Pons (tissue), 1 donor: ENCODE measurements around the gene SNHG17.
"Not testable (repeated sequence)": the region's sequence is repeated elsewhere in the genome, so short reads cannot be mapped to it uniquely, and the experiment has no call there.

ENCODE experiments used
- DNase-seq: peaks from one replicate; pipeline ENCODE4 v3.0.0-alpha.2; 2016; ENCODE audit warnings: low spot score

The SNHG17 gene

GRCh38 chr20:38434770-38435554 lies at the start of gene SNHG17:
Gene SNHG17, minus strand, starts transcription at chr20:38435328.
- peak; percentile 83 for DNase-seq

GRCh38 chr20:38479596-38479995 lies 44.5 kb upstream of the SNHG17 start:
- no peak for DNase-seq

GRCh38 chr20:38477747-38478146 lies 42.6 kb upstream of the SNHG17 start:
- DNase-seq, result no peak

GRCh38 chr20:38473367-38473795 lies 38.3 kb upstream of the SNHG17 start:
- peak; percentile 35 for DNase-seq

GRCh38 chr20:38472513-38473366 lies 37.6 kb upstream of the SNHG17 start, which contains the start of gene RALGAPB:
Gene RALGAPB, plus strand, starts transcription at chr20:38472843. Its CDS starts 15,590 bp downstream, at chr20:38488433.
- peak; percentile 99 for DNase-seq

GRCh38 chr20:38471987-38472512 lies 36.9 kb upstream of the SNHG17 start:
- DNase-seq, result no peak

- no peak for DNase-seq
These were observed 36.1 kb upstream of the SNHG17 start for GRCh38 chr20:38471245-38471644.

- no peak for DNase-seq
These were observed 31.9 kb upstream of the SNHG17 start for GRCh38 chr20:38466983-38467382.

- DNase-seq, result no peak
These were observed 31.0 kb upstream of the SNHG17 start for GRCh38 chr20:38466171-38466570.

GRCh38 chr20:38461569-38461968 lies 26.4 kb upstream of the SNHG17 start:
- DNase-seq, result not testable (repeated sequence)

GRCh38 chr20:38461167-38461566 lies 26.0 kb upstream of the SNHG17 start:
- DNase-seq, result not testable (repeated sequence)

GRCh38 chr20:38460631-38461030 lies 25.5 kb upstream of the SNHG17 start:
- DNase-seq, result not testable (repeated sequence)

- no peak for DNase-seq
These were observed 25.0 kb upstream of the SNHG17 start for GRCh38 chr20:38460040-38460623.

- DNase-seq, result no peak
These were observed 23.2 kb upstream of the SNHG17 start for GRCh38 chr20:38458314-38458713.

GRCh38 chr20:38454556-38455473 lies 19.7 kb upstream of the SNHG17 start:
- no peak for DNase-seq

- DNase-seq, result no peak
These were observed 18.8 kb upstream of the SNHG17 start for GRCh38 chr20:38453941-38454340.

- DNase-seq, result no peak
These were observed 17.9 kb upstream of the SNHG17 start for GRCh38 chr20:38452880-38453624.

GRCh38 chr20:38450412-38450975 lies 15.4 kb upstream of the SNHG17 start:
- no peak for DNase-seq

- no peak for DNase-seq
These were observed 13.9 kb upstream of the SNHG17 start for GRCh38 chr20:38449046-38449445.
